Measurements from ENCODE around the gene TMEM107. TPM values are rescaled to one million over a fixed set of nuclear protein-coding genes. Genes with fewer than 3 reads are reported as not detected.
"Not testable (repeated sequence)": the region's sequence is repeated elsewhere in the genome, so short reads cannot be mapped to it uniquely, and the experiment has no call there.

TMEM107 gene
- total and polyA plus RNA-seq, 2 donors, result 21.3 to 71.6 TPM

DNA sequence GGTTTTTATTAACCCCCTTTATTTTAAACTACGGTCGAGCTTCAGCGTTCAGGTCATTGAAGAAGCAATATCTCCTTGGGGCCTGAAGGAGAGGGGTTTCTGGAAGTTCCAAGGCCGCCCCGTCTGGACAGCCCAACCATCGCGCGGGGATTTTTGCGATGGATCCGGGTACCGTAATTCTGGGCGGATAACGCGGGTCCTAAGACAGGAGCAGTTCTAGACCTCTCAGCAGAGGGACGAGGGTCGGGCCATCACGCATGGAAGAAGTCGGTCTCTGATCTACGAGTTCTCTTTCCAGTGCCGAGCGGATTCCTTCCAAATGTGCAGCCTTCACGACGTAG lies 10.2 kb upstream of the TMEM107 start:
- Histone ChIP-seq H3K27me3 (ENCODE audit: control insufficient read depth in 2 of 2, insufficient read depth in 1 of 2, low read length in 1 of 2) (peaks cover 0 to 31% of the 10 kb centered on the region in 2 donors), H3K36me3 (ENCODE audit: control insufficient read depth in 2 of 2, insufficient read depth in 2 of 2, low read length in 1 of 2) (no peaks in the 10 kb centered on the region), H3K4me1 (ENCODE audit: control insufficient read depth in 2 of 2, insufficient read depth in 2 of 2, low read length in 2 of 2) (peaks cover 30 to 51% of the 10 kb centered on the region in 2 donors), H3K9me3 (ENCODE audit: control insufficient read depth in 2 of 2, insufficient read depth in 1 of 2, low read length in 1 of 2) (no peaks in the 10 kb centered on the region), H3K27ac (ENCODE audit: low read depth in 1 of 2, low read length in 1 of 2) (peak overlapping the region; percentile 89 to 90), H3K4me3 (ENCODE audit: low read length in 2 of 2) (peak overlapping the region; percentile 52 to 80)
- DNase-seq (ENCODE audit: low read depth in 6 of 9, low spot score in 9 of 9), result no peak
- under 1% methylated on average over 23 of the region's 23 CpGs for WGBS

- WGBS, result under 1% methylated on average over 44 of the region's 44 CpGs
Observed at GRCh38 chr17:8185582-8186445, 9.6 kb upstream of the TMEM107 start.

GRCh38 chr17:8176998-8177731 lies 985 bp upstream of the TMEM107 start:
- no peak for DNase-seq (ENCODE audit: low read depth in 6 of 9, low spot score in 9 of 9)
- Histone ChIP-seq H3K9me3 (ENCODE audit: control insufficient read depth in 2 of 2, insufficient read depth in 1 of 2, low read length in 1 of 2) (peaks cover 0 to 7% of the 10 kb centered on the region in 2 donors), H3K4me3 (ENCODE audit: low read length in 2 of 2) (peak overlapping the region; percentile 53 to 82), H3K27ac (ENCODE audit: low read depth in 1 of 2, low read length in 1 of 2) (peak overlapping the region; percentile 64 to 93), H3K27me3 (ENCODE audit: control insufficient read depth in 2 of 2, insufficient read depth in 1 of 2, low read length in 1 of 2) (peaks cover 0 to 4% of the 10 kb centered on the region in 2 donors), H3K36me3 (ENCODE audit: control insufficient read depth in 2 of 2, insufficient read depth in 2 of 2, low read length in 1 of 2) (no peaks in the 10 kb centered on the region), H3K4me1 (ENCODE audit: control insufficient read depth in 2 of 2, insufficient read depth in 2 of 2, low read length in 2 of 2) (peaks cover 13 to 38% of the 10 kb centered on the region in 2 donors)
- 95% methylated on average over 19 of the region's 19 CpGs for WGBS

More at GRCh38 chr17:8185582-8186445, 9.6 kb upstream of the TMEM107 start:
- no peaks in the 10 kb centered on the region for H3K9me3 ChIP-seq (ENCODE audit: control insufficient read depth in 2 of 2, insufficient read depth in 1 of 2, low read length in 1 of 2)
- peaks cover 29 to 48% of the 10 kb centered on the region in 2 donors for H3K4me1 ChIP-seq (ENCODE audit: control insufficient read depth in 2 of 2, insufficient read depth in 2 of 2, low read length in 2 of 2)
- peak overlapping the region; percentile 89 to 90 for H3K27ac ChIP-seq (ENCODE audit: low read depth in 1 of 2, low read length in 1 of 2)
- peak overlapping the region; percentile 52 to 80 for H3K4me3 ChIP-seq (ENCODE audit: low read length in 2 of 2)
- peak in 3 of 9 donors; percentile 64 to 79 (median 78) for DNase-seq (ENCODE audit: low read depth in 6 of 9, low spot score in 9 of 9)
- peaks cover 0 to 31% of the 10 kb centered on the region in 2 donors for H3K27me3 ChIP-seq (ENCODE audit: control insufficient read depth in 2 of 2, insufficient read depth in 1 of 2, low read length in 1 of 2)
- H3K36me3 ChIP-seq (ENCODE audit: control insufficient read depth in 2 of 2, insufficient read depth in 2 of 2, low read length in 1 of 2), result no peaks in the 10 kb centered on the region

- Histone ChIP-seq H3K27ac (ENCODE audit: low read depth in 1 of 2, low read length in 1 of 2) (peak overlapping the region; percentile 64 to 93), H3K27me3 (ENCODE audit: control insufficient read depth in 2 of 2, insufficient read depth in 1 of 2, low read length in 1 of 2) (no peaks in the 10 kb centered on the region), H3K4me3 (ENCODE audit: low read length in 2 of 2) (peak overlapping the region; percentile 53 to 82), H3K36me3 (ENCODE audit: control insufficient read depth in 2 of 2, insufficient read depth in 2 of 2, low read length in 1 of 2) (no peaks in the 10 kb centered on the region), H3K4me1 (ENCODE audit: control insufficient read depth in 2 of 2, insufficient read depth in 2 of 2, low read length in 2 of 2) (peaks cover 13 to 42% of the 10 kb centered on the region in 2 donors), H3K9me3 (ENCODE audit: control insufficient read depth in 2 of 2, insufficient read depth in 1 of 2, low read length in 1 of 2) (peaks cover 0 to 7% of the 10 kb centered on the region in 2 donors)
- no peak for DNase-seq (ENCODE audit: low read depth in 6 of 9, low spot score in 9 of 9)
- 26% methylated on average over 11 of the region's 11 CpGs for WGBS
Observed at GRCh38 chr17:8175795-8176196, 384 bp downstream of the TMEM107 start.

DNA sequence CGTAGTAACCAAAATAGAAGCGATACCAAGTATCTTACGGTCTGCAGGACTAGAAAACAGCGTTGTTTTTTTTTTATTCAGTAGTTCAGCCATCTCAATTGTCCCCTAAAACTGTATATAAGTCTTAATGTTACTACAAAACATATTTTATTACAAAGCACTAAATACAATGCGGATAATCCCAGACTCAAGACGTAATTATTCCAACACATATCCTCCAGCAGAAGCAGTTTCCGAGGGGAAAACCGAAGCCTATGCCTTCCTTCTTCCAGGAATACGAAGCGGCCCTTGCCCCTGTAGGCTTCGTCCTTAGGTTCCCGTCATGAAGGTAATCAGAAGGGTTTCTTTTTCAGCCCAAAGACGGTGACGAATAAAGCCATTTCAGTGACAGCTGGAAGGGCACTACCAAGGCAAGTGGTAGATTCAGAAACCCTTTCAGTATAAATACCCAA lies 2.3 kb downstream of the TMEM107 start:
- peaks cover 13 to 42% of the 10 kb centered on the region in 2 donors for H3K4me1 ChIP-seq (ENCODE audit: control insufficient read depth in 2 of 2, insufficient read depth in 2 of 2, low read length in 2 of 2)
- DNase-seq (ENCODE audit: low read depth in 6 of 9, low spot score in 9 of 9), result no peak
- peak overlapping the region; percentile 52 to 66 for H3K4me3 ChIP-seq (ENCODE audit: low read length in 2 of 2)
- H3K36me3 ChIP-seq (ENCODE audit: control insufficient read depth in 2 of 2, insufficient read depth in 2 of 2, low read length in 1 of 2), result no peaks in the 10 kb centered on the region
- peak overlapping the region; percentile 95 to 98 for H3K27ac ChIP-seq (ENCODE audit: low read depth in 1 of 2, low read length in 1 of 2)
- H3K27me3 ChIP-seq (ENCODE audit: control insufficient read depth in 2 of 2, insufficient read depth in 1 of 2, low read length in 1 of 2), result no peaks in the 10 kb centered on the region
- H3K9me3 ChIP-seq (ENCODE audit: control insufficient read depth in 2 of 2, insufficient read depth in 1 of 2, low read length in 1 of 2), result peaks cover 0 to 7% of the 10 kb centered on the region in 2 donors
- 24% methylated on average over 14 of the region's 14 CpGs for WGBS

GRCh38 chr17:8173056-8173870 lies 2.9 kb downstream of the TMEM107 start:
- H3K4me3 ChIP-seq (ENCODE audit: low read length in 2 of 2), result peak overlapping the region; percentile 52 to 66
- H3K27me3 ChIP-seq (ENCODE audit: control insufficient read depth in 2 of 2, insufficient read depth in 1 of 2, low read length in 1 of 2), result no peaks in the 10 kb centered on the region
- H3K36me3 ChIP-seq (ENCODE audit: control insufficient read depth in 2 of 2, insufficient read depth in 2 of 2, low read length in 1 of 2), result no peaks in the 10 kb centered on the region
- H3K9me3 ChIP-seq (ENCODE audit: control insufficient read depth in 2 of 2, insufficient read depth in 1 of 2, low read length in 1 of 2), result peaks cover 0 to 7% of the 10 kb centered on the region in 2 donors
- peak in 7 of 9 donors; percentile 84 to 96 (median 88) for DNase-seq (ENCODE audit: low read depth in 6 of 9, low spot score in 9 of 9)
- 1% methylated on average over 23 of the region's 23 CpGs for WGBS
- H3K27ac ChIP-seq (ENCODE audit: low read depth in 1 of 2, low read length in 1 of 2), result peak overlapping the region; percentile 95 to 98
- peaks cover 13 to 42% of the 10 kb centered on the region in 2 donors for H3K4me1 ChIP-seq (ENCODE audit: control insufficient read depth in 2 of 2, insufficient read depth in 2 of 2, low read length in 2 of 2)

GRCh38 chr17:8170186-8170585 lies 6.0 kb downstream of the TMEM107 start:
- not testable (repeated sequence) for DNase-seq (ENCODE audit: low read depth in 6 of 9, low spot score in 9 of 9); H3K27ac ChIP-seq (ENCODE audit: low read depth in 1 of 2, low read length in 1 of 2); H3K9me3 ChIP-seq (ENCODE audit: control insufficient read depth in 2 of 2, insufficient read depth in 1 of 2, low read length in 1 of 2); H3K4me3 ChIP-seq (ENCODE audit: low read length in 2 of 2); H3K27me3 ChIP-seq (ENCODE audit: control insufficient read depth in 2 of 2, insufficient read depth in 1 of 2, low read length in 1 of 2); H3K36me3 ChIP-seq (ENCODE audit: control insufficient read depth in 2 of 2, insufficient read depth in 2 of 2, low read length in 1 of 2)
- 96% methylated on average over 19 of the region's 19 CpGs for WGBS
- peaks cover 0 to 26% of the 10 kb centered on the region in 2 donors for H3K4me1 ChIP-seq (ENCODE audit: control insufficient read depth in 2 of 2, insufficient read depth in 2 of 2, low read length in 2 of 2)

GRCh38 chr17:8167526-8167925 lies 8.7 kb downstream of the TMEM107 start:
- no peak overlapping the region for H3K4me3 ChIP-seq (ENCODE audit: low read length in 2 of 2)
- peaks cover 16 to 29% of the 10 kb centered on the region in 2 donors for H3K4me1 ChIP-seq (ENCODE audit: control insufficient read depth in 2 of 2, insufficient read depth in 2 of 2, low read length in 2 of 2)
- H3K27me3 ChIP-seq (ENCODE audit: control insufficient read depth in 2 of 2, insufficient read depth in 1 of 2, low read length in 1 of 2), result no peaks in the 10 kb centered on the region
- 95% methylated on average over 3 of the region's 3 CpGs for WGBS
- no peaks in the 10 kb centered on the region for H3K36me3 ChIP-seq (ENCODE audit: control insufficient read depth in 2 of 2, insufficient read depth in 2 of 2, low read length in 1 of 2)
- H3K27ac ChIP-seq (ENCODE audit: low read depth in 1 of 2, low read length in 1 of 2), result no peak overlapping the region
- DNase-seq (ENCODE audit: low read depth in 6 of 9, low spot score in 9 of 9), result no peak
- peaks cover 0 to 6% of the 10 kb centered on the region in 2 donors for H3K9me3 ChIP-seq (ENCODE audit: control insufficient read depth in 2 of 2, insufficient read depth in 1 of 2, low read length in 1 of 2)

All from thymus (tissue), 11 donors.